HepG2 (cell line): ENCODE data around the gene TTN. TPM values are rescaled to one million over a fixed set of nuclear protein-coding genes. Genes with fewer than 3 reads are reported as not detected.

Experiments used
- ATAC-seq: fragments of 200-7000 bp; cut with Tn5 transposase; 3 replicates; pipeline ENCODE4 v1.9.1; 2020; ENCODE audit warnings: mild to moderate bottlenecking, moderate library complexity
- BruUV-seq: library from RNA; stranded (reverse); fragments of 400-500 nt; replicated peaks from 2 replicates; lab custom pipeline; 2021; lab: Mats Ljungman, UMichigan
- CTCF ChIA-PET: fragments of 300-600 bp; formaldehyde crosslinking; extraction: SDS; loops from one replicate; lab custom pipeline; 2021; ENCODE audit warnings: low total read pairs, inconsistent platforms, low intra/inter-chr PET ratio; lab: Yijun Ruan, JAX
- POLR2A ChIA-PET: fragments of 350-600 bp; sonication (Branson Sonifier 250); formaldehyde crosslinking; loops from one replicate; lab custom pipeline; 2020; ENCODE audit warnings: antibody characterized with exemption, inconsistent platforms; lab: Yijun Ruan, JAX
- DNase-seq: peaks from one replicate; pipeline ENCODE4 v3.0.0-alpha.2; 2015; ENCODE audit warnings: low spot score
- FAIRE-seq: peaks from 3 replicates; lab custom pipeline; 2011; peaks lifted over from hg19 to GRCh38; lab: Jason Lieb, UNC
- H2AFZ ChIP-seq: one replicate; pipeline ENCODE4 v1.6.1; 2011; ENCODE audit warnings: low read length, inconsistent platforms
- H3K27ac ChIP-seq: fragments of 300-600 bp; 3 replicates; pipeline ENCODE4 v1.8.0; 2011; ENCODE audit warnings: mixed run types, mild to moderate bottlenecking, mixed read lengths, low read length, inconsistent platforms; ENCODE audit not compliant: insufficient read depth; ENCODE audit errors: extremely low read length
- H3K27me3 ChIP-seq, 2 experiments: fragments of 200-600 bp in 1 of 2; 2 replicates in 1 of 2; 3 replicates in 1 of 2; pipeline versions ENCODE4 v1.6.0 to v1.8.0; 2011; ENCODE audit warnings: low read length in 2 of 2, mild to moderate bottlenecking in 2 of 2, moderate library complexity in 2 of 2, inconsistent platforms in 1 of 2; ENCODE audit not compliant: insufficient read depth in 2 of 2, control insufficient read depth in 1 of 2
- H3K36me3 ChIP-seq, 2 experiments: fragments of 200-600 bp in 1 of 2; replicated peaks in 1 of 2; 2 replicates in 1 of 2; 3 replicates in 1 of 2; pipeline versions ENCODE4 v1.5.1 to v1.8.0; 2011; ENCODE audit warnings: low read length in 2 of 2, inconsistent platforms in 1 of 2; ENCODE audit not compliant: insufficient read depth in 2 of 2, control insufficient read depth in 1 of 2
- H3K4me1 ChIP-seq: 2 replicates; pipeline ENCODE4 v1.5.1; 2012; ENCODE audit warnings: low read length, inconsistent platforms; ENCODE audit not compliant: insufficient read depth
- H3K4me2 ChIP-seq: 2 replicates; pipeline ENCODE4 v1.6.0; 2011; ENCODE audit warnings: low read depth, low read length, inconsistent platforms
- H3K4me3 ChIP-seq, 3 experiments: fragments of 200-600 bp in 1 of 3; sonication (generic), shearing (Covaris generic) in 1 of 3; replicated peaks in 1 of 3; 2 replicates each; pipeline ENCODE4 v1.5.1; 2011 to 2016; ENCODE audit warnings: low read length in 3 of 3, inconsistent platforms in 2 of 3, low read depth in 2 of 3, mild to moderate bottlenecking in 2 of 3, control low read depth in 1 of 3, mixed read lengths in 1 of 3; ENCODE audit not compliant: insufficient read depth in 1 of 3
- H3K79me2 ChIP-seq: one replicate; pipeline ENCODE4 v1.6.1; 2011; ENCODE audit warnings: low read length, inconsistent platforms; ENCODE audit not compliant: insufficient read depth
- H3K9ac ChIP-seq: 2 replicates; pipeline ENCODE4 v1.6.0; 2011; ENCODE audit warnings: mild to moderate bottlenecking, low read depth, low read length, inconsistent platforms; ENCODE audit not compliant: insufficient read depth
- H3K9me3 ChIP-seq: 2 replicates; pipeline ENCODE4 v1.5.1; 2012; ENCODE audit warnings: mild to moderate bottlenecking, low read length
- H4K20me1 ChIP-seq: 2 replicates; pipeline ENCODE4 v1.6.0; 2011; ENCODE audit warnings: inconsistent platforms, mild to moderate bottlenecking, low read length, moderate library complexity; ENCODE audit not compliant: insufficient read depth
- ATF1 ChIP-seq: IDR thresholded peaks from 2 replicates; pipeline ENCODE4 v1.6.1; 2016; ENCODE audit warnings: mild to moderate bottlenecking, control low read depth
- CHD2 ChIP-seq: IDR thresholded peaks from 2 replicates; pipeline ENCODE4 v1.6.1; 2011; ENCODE audit warnings: low read depth, low read length, improper control_type of control experiment
- KLF11 ChIP-seq: IDR thresholded peaks from 2 replicates; pipeline ENCODE4 v1.6.1; 2016; ENCODE audit warnings: missing compliant biosample characterization
- PCBP2 ChIP-seq: fragments of 200-400 bp; formaldehyde crosslinking; optimal IDR thresholded peaks from 2 replicates; pipeline ENCODE3; 2018; ENCODE audit warnings: low read length, low read depth; ENCODE audit not compliant: poor library complexity, severe bottlenecking
- POLR2A ChIP-seq, 2 experiments: IDR thresholded peaks; 2 replicates each; pipeline ENCODE4 v1.6.1; 2011; ENCODE audit warnings: low read depth in 2 of 2, low read length in 2 of 2, mild to moderate bottlenecking in 1 of 2, moderate library complexity in 1 of 2; ENCODE audit not compliant: insufficient read depth in 1 of 2
- SMC3 ChIP-seq: IDR thresholded peaks from 2 replicates; pipeline ENCODE4 v1.6.1; 2011; ENCODE audit warnings: low read length, improper control_type of control experiment
- TBP ChIP-seq: sonication (generic); formaldehyde crosslinking; IDR thresholded peaks from 2 replicates; pipeline ENCODE4 v1.5.0; 2020; ENCODE audit warnings: missing genetic modification reagents
- TOE1 ChIP-seq: sonication (generic); formaldehyde crosslinking; IDR thresholded peaks from 2 replicates; pipeline ENCODE4 v1.4.0; 2020; ENCODE audit warnings: mild to moderate bottlenecking, missing genetic modification reagents
- ZBTB21 ChIP-seq: sonication (generic); formaldehyde crosslinking; IDR thresholded peaks from 2 replicates; pipeline ENCODE4 v1.4.0; 2020; ENCODE audit warnings: missing genetic modification reagents
- ZFP62 ChIP-seq: sonication (generic); formaldehyde crosslinking; IDR thresholded peaks from 2 replicates; pipeline ENCODE4 v1.4.0; 2020; ENCODE audit warnings: missing genetic modification reagents
- ZMYM4 ChIP-seq: sonication (generic); formaldehyde crosslinking; IDR thresholded peaks from 2 replicates; pipeline ENCODE4 v1.8.1; 2023; ENCODE audit warnings: mild to moderate bottlenecking, missing genetic modification reagents
- ZNF766 ChIP-seq: sonication (generic); formaldehyde crosslinking; IDR thresholded peaks from 2 replicates; pipeline ENCODE4 v1.5.0; 2020; ENCODE audit warnings: missing genetic modification reagents, borderline replicate concordance
- ZNF773 ChIP-seq: sonication (generic); formaldehyde crosslinking; IDR thresholded peaks from 2 replicates; pipeline ENCODE4 v1.4.0; 2020; ENCODE audit warnings: missing genetic modification reagents, borderline replicate concordance
- WGBS: methylation state at CpG from one replicate; pipeline ENCODE4 v1.1.6; 2017; ENCODE audit warnings: low lambda C conversion rate; 5-methylcytosine and 5-hydroxymethylcytosine counted together
- in situ Hi-C: cut with HindIII; loops from 2 replicates; pipeline ENCODE4 v1.10.0; 2017; ENCODE audit warnings: low pct_unique_long_range_greater_than_20kb; ENCODE audit not compliant: extremely low pct_ligation_motif_present
- intact Hi-C: fragments of 100-400 bp; cut with micrococcal nuclease; formaldehyde crosslinking; loops from one replicate; pipeline ENCODE4 v1.10.0; 2022; ENCODE audit not compliant: unreplicated experiment
- polyA plus RNA-seq, 8 experiments: library from polyadenylated mRNA; depleted of rRNA in 3 of 8; stranded (reverse) in 7 of 8; unstranded in 1 of 8; fragments of >200 nt; fragmentation: Illumina TruSeq in 4 of 8; extraction: Trizol in 4 of 8; gene quantifications; 2 replicates each; pipeline versions ENCODE4 v1.2.1 to v1.2.3, GENCODE V29; 2011 to 2016; ENCODE audit warnings: low read depth in 4 of 8, missing spikeins in 1 of 8, mixed read lengths in 1 of 8; ENCODE audit not compliant: insufficient read depth in 1 of 8
- total RNA-seq, 5 experiments: library from RNA; depleted of rRNA; stranded (reverse); fragments of >200 nt; fragmentation: Illumina TruSeq; extraction: Trizol; gene quantifications; 2 replicates each; pipeline ENCODE4 v1.2.3, GENCODE V29; 2016; ENCODE audit warnings: low read depth in 1 of 5
- TF ChIP-seq, protein P1 (sequence below): sonication (generic); formaldehyde crosslinking; IDR thresholded peaks from 2 replicates; pipeline ENCODE4 v1.5.0; 2020; ENCODE audit warnings: mild to moderate bottlenecking, missing genetic modification reagents, moderate library complexity
- TF ChIP-seq, protein P2 (sequence below): sonication (generic); formaldehyde crosslinking; IDR thresholded peaks from 2 replicates; pipeline ENCODE4 v1.4.0; 2020; ENCODE audit warnings: mild to moderate bottlenecking, missing genetic modification reagents
- TF ChIP-seq, protein P3 (sequence below): sonication (generic); formaldehyde crosslinking; IDR thresholded peaks from 2 replicates; pipeline ENCODE4 v1.8.0; 2022; ENCODE audit warnings: missing genetic modification reagents, low read depth, mild to moderate bottlenecking, borderline replicate concordance

Gene TTN
- total and polyA plus RNA-seq, 2 of the 13 experiments (the other 11 are each of a cell fraction or from before 2014, with no cell fraction given), result under 0.01 TPM

DNA sequence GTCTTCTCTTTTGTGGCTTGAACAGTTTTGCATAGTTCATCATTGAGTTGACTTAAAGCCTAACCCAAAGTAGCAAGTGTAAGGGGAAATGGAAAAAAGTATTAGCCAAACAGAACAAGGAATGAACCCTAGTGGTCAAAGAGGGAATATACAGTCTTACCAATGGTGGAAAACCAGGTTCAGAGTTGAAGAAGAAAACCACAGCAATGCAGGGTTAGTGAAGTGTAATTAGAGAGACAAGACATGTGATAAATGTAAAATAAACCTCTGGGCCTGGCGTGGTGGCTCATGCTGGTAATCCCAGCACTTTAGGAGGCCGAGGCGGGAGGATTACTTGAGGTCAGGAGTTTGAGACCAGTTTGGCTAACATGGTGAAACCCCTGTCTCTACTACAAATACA is 2.4 kb downstream of the TTN start:
- Histone ChIP-seq H4K20me1 (no peaks in the 10 kb centered on the region), H2AFZ (no peak overlapping the region), H3K4me1 (no peaks in the 10 kb centered on the region), H3K4me2 (no peak overlapping the region), H3K9ac (no peak overlapping the region), H3K27ac (no peak overlapping the region), H3K4me3 (no peak overlapping the region), H3K79me2 (no peaks in the 10 kb centered on the region), H3K9me3 (no peaks in the 10 kb centered on the region), H3K36me3 (no peaks in the 10 kb centered on the region), H3K27me3 (peaks cover 3 to 13% of the 10 kb centered on the region in 2 experiments; a peak in 2 of 5 replicates)
- no peak for TF ChIP-seq ZBTB21 (CRISPR knock-in tag)
- TF ChIP-seq, protein P1, sequence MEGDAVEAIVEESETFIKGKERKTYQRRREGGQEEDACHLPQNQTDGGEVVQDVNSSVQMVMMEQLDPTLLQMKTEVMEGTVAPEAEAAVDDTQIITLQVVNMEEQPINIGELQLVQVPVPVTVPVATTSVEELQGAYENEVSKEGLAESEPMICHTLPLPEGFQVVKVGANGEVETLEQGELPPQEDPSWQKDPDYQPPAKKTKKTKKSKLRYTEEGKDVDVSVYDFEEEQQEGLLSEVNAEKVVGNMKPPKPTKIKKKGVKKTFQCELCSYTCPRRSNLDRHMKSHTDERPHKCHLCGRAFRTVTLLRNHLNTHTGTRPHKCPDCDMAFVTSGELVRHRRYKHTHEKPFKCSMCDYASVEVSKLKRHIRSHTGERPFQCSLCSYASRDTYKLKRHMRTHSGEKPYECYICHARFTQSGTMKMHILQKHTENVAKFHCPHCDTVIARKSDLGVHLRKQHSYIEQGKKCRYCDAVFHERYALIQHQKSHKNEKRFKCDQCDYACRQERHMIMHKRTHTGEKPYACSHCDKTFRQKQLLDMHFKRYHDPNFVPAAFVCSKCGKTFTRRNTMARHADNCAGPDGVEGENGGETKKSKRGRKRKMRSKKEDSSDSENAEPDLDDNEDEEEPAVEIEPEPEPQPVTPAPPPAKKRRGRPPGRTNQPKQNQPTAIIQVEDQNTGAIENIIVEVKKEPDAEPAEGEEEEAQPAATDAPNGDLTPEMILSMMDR (CRISPR knock-in tag), result peak; percentile 31; the same call in 1 of the 2 replicates
- FAIRE-seq, result peak; percentile 86
- BruUV-seq, result no TSS peak
- in situ Hi-C loops, result no loop called here
- intact Hi-C loops, result no loop called here
- ATAC-seq, result peak; percentile 91
- DNase-seq, result peak; percentile 22
- 36% methylated on average over 3 of the region's 3 CpGs for WGBS
- ChIA-PET CTCF (no interaction called here), POLR2A (no interaction called here)

DNA sequence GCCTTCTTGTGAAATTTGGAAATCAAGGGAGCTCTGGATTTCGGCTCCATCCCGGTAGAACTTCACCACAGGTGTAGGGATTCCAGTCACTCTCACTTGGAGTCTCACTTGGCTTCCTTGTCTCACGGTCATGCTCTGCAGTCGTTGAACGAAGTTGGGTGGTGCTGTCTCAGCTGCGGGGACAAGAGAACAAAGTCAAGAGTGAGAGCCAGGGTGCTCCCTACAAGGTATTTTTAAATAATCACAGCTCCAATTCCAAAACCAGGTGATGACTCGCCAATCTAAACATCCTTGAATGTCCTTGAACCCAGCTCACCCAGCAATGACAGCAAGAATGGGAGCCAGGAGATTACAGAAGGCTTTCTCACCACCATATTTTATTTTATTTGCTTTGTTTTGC is 6.7 kb downstream of the TTN start:
- Histone ChIP-seq H3K27ac (no peak overlapping the region), H2AFZ (no peak overlapping the region), H3K4me2 (no peak overlapping the region), H3K4me1 (no peaks in the 10 kb centered on the region), H3K9ac (no peak overlapping the region), H3K27me3 (peaks cover 3 to 21% of the 10 kb centered on the region in 2 experiments; a peak in 2 of 5 replicates), H3K79me2 (no peaks in the 10 kb centered on the region), H3K4me3 (no peak overlapping the region), H3K36me3 (no peaks in the 10 kb centered on the region), H3K9me3 (no peaks in the 10 kb centered on the region), H4K20me1 (no peaks in the 10 kb centered on the region)
- DNase-seq (no peak), ATAC-seq (no peak), FAIRE-seq (no peak)
- intact Hi-C loops (no loop called here), in situ Hi-C loops (no loop called here)
- POLR2A ChIA-PET, result no interaction called here
- TF ChIP-seq SMC3 (no peak), TOE1 (CRISPR knock-in tag) (no peak), PCBP2 (no peak), CHD2 (no peak), ATF1 (no peak), ZNF766 (CRISPR knock-in tag) (no peak), POLR2A (IDR thresholded peaks at IDR 0.05; ENCODE audit: insufficient read depth in 1 of 2, low read depth in 2 of 2, low read length in 2 of 2) (no peak), ZMYM4 (CRISPR knock-in tag) (no peak), TBP (CRISPR knock-in tag) (no peak), KLF11 (CRISPR knock-in tag) (no peak), ZNF773 (CRISPR knock-in tag) (no peak), ZFP62 (CRISPR knock-in tag) (no peak)
- TF ChIP-seq, protein P2, sequence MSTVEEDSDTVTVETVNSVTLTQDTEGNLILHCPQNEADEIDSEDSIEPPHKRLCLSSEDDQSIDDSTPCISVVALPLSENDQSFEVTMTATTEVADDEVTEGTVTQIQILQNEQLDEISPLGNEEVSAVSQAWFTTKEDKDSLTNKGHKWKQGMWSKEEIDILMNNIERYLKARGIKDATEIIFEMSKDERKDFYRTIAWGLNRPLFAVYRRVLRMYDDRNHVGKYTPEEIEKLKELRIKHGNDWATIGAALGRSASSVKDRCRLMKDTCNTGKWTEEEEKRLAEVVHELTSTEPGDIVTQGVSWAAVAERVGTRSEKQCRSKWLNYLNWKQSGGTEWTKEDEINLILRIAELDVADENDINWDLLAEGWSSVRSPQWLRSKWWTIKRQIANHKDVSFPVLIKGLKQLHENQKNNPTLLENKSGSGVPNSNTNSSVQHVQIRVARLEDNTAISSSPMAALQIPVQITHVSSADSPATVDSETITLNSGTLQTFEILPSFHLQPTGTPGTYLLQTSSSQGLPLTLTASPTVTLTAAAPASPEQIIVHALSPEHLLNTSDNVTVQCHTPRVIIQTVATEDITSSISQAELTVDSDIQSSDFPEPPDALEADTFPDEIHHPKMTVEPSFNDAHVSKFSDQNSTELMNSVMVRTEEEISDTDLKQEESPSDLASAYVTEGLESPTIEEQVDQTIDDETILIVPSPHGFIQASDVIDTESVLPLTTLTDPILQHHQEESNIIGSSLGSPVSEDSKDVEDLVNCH (CRISPR knock-in tag), result no peak
- TF ChIP-seq, protein P3, sequence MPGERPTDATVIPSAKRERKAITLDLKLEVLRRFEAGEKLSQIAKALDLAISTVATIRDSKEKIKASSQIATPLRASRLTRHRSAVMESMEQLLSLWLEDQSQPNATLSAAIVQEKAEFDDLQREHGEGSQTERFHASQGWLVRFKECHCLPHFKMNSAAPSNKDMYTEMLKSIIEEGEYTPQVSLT (CRISPR knock-in tag), result no peak
- 18% methylated on average over 7 of the region's 7 CpGs for WGBS
- CTCF ChIA-PET, result no interaction called here
- no TSS peak for BruUV-seq
